ENCODE data around the gene CXCL9. TPM values are rescaled to one million over a fixed set of nuclear protein-coding genes. Genes with fewer than 3 reads are reported as not detected.
"Not testable (repeated sequence)": the region's sequence is repeated elsewhere in the genome, so short reads cannot be mapped to it uniquely, and the experiment has no call there.

The CXCL9 gene
- total RNA-seq, 2 donors from 2014 or later, result 0.56 to 2.1 TPM

DNA sequence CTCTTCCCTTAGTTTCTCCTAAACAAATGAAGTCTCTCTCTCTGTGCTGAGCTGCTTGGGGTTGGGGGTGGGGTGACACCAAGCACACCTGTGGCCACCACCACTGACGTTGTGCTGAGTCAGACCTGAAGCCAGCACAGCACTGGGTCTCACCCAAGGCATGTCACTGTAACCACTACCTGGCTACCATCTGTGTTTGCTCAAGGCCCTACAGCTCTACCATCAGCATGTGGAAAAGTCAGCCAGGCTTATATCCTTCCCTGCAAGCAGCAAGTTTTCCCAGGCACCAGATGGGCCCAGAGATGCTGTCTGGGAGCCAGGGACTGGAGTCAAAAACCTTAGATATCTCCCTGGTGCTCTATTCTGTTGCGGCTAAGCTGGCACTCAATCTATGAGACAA, 9.1 kb upstream of the CXCL9 start:
- peak; percentile 35 for DNase-seq (ENCODE audit: low spot score)
- intact Hi-C loops (cut with DNase I), result no loop called here

DNA sequence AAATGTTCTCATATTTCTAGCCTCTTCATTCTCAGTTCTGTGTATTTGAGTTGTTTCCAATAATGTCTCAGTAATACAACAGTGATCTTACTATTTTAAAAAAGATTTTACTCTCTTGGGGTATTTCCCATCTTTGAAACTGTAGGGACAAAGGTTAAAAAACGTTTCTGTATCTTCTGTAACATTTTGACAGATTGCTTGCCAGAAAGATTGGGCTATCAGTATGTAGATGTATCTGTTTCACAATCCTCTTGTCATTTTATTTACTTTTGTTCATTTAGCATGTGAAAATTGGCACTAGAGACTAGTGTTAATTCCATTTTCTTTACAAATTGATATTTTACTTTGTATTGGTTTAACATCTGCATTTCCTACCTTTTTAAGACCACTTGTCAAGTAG, 6.2 kb upstream of the CXCL9 start:
- no peak for DNase-seq (ENCODE audit: low spot score)
- intact Hi-C loops (cut with DNase I), result no loop called here

DNA sequence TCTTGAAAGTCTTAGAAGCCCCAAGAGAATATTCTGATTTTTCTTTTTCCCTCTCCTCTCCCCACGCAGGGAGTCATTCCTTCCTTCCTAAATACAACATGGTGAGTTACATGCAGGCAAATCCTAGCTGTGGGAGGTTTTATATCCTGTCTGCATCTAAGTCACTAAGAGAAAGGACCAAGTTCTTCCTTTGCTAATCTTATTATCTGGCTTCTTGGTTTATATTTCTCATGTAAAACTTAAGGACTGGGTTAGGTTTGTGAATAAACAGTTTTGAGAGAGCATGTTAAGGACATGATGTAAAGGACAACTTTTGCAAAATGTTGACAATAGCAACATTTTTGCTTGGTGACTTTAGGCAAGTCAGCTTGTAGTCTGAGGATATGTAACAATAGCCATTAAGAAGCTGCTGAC, 5.1 kb upstream of the CXCL9 start:
- DNase-seq (ENCODE audit: low spot score), result no peak
- intact Hi-C loops (cut with DNase I), result no loop called here

DNA sequence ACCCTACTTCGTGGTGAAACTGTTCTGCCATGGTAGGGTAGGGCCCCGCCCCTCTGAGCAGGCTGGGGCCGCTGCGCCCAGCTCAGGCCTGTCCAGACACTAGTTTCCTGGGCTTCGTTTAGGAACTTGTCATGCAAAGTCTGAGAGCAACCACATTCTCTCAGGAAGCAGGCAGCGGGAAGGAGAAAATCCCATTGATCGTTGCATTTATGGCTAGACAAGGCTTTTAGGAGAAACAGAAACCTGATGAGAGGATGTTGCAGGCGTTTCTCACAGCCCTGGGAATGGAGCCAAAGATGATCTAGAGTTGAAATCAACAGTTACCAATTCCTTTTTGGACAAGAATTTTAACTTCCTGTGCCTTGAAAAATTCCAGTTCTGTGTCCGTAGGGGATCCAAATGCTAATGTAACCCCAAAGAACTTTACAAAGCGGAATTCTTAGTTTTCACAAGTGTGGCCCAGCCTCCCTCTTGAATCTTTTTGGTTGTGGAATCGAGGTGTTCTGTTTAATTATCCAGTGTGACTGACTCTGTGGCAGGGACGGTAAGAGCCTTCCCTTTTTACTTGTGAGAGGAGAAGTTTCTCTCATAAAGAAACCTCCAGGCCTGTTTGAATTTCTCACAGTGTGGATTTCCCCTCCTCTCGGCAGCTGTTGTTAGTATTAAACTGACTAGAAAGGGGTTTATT, 4.5 kb upstream of the CXCL9 start:
- intact Hi-C loops (cut with DNase I), result no loop called here
- peak; percentile 54 for DNase-seq (ENCODE audit: low spot score)

DNA sequence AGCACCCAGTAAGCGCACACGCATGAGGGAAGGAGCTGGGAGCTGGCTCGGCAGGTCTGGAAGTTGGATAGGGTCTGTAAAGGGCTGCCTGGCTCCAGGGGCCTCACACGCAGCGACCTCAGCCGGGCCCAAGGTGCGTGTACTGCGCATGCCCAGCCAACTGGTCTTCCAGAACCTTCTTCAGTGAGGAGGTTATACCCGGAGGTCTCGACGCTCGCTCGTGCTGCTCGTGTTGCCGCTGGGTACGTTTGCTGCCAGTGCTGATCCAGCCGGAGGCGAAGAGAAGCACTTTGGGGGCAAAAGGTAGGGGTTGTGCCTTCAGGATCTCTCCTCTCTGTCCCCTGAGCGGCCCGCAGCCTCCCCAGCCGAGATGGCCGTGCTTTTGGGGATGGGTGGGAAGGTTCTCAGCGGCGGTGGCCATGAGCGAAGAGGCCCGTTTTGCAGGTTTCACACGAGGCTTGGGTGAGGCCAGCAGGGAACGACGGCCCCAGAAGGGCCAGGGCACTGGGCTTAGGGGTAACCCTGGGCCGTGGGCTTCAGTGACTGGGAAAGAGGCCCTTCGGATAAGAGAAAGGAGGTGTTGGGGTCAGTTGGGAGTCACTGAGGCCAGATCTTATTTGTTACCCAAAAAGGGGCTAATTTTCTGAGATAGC, 3.8 kb upstream of the CXCL9 start:
- intact Hi-C loops (cut with DNase I), result no loop called here
- DNase-seq (ENCODE audit: low spot score), result peak; percentile 74

DNA sequence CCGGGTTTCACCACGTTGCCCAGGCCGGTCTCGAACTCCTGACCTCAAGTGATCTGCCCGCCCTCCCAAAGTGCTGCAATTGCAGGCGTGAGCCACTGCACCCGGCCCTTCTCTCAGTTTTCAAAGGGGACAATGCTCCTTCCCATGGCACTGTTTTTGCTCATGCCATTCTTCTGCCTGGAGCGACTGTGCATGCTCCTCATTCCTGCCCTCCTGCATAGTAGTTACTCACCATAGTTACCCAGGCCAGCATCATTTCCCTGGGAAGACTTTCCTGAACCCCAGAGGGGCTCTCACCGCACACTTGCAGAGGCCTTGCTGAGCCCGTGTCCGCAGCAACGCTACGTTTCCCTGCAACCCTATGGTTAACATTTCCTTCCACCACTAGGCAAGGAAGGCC, 3.3 kb upstream of the CXCL9 start:
- intact Hi-C loops (cut with DNase I), result no loop called here
- DNase-seq (ENCODE audit: low spot score), result no peak

DNA sequence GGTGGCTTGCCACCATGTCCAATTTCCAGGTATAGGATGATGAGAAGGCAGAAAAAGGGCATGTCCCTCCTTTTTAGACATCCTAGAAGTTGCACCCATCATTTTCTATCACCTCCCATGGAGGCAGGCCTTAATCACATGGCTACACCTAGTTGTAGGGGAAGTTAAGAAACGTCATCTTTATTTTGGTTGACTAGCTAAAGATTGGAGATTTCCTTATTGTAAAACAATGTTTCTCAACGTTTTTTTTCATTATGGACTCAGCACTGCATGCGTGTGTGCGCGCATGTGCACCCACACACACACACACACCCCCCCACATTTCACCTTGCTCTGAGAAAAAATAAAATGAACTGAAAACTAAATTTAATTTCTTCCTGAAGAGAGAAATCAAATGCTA, 2.0 kb upstream of the CXCL9 start:
- intact Hi-C loops (cut with DNase I), result no loop called here
- DNase-seq (ENCODE audit: low spot score), result no peak

DNA sequence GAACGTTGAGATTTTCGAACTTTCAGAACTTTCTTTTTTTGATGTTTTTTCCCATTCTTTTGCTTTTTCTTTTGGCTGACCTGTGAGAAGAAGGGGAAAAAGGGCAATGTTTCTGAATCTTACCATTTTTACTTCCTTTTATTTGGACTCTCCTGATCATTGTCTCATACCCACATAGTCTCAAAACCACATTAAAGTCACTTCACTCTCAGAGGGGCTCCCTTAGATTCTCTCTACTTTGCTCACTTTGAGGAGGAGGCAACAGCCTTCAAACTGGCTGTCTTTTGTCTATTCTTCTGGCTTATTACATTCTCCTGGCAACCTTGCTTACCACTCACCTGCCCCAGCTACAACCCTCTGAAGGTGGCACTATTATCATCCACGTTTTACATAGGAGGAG, 3.7 kb downstream of the CXCL9 start:
- intact Hi-C loops (cut with DNase I), result no loop called here
- DNase-seq (ENCODE audit: low spot score), result no peak

DNA sequence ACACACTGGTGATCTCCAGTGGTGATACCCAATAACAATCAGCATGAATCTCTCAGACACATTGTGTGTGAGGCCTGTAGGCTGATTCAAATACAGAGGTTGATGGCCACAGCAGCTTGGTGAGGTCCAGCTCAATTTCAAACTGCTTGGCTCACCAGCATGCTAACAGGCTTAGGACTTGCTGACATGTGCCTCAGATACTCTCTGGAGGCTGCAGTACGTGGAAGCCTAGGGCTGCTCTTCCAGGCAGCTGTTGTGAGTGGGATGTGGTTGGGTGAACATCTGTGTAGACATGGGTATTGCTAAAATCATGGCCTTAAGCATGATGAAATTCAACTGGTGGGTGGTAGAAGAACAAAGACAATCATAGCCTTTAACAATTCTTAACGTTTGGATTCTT, 4.3 kb downstream of the CXCL9 start:
- intact Hi-C loops (cut with DNase I), result no loop called here
- no peak for DNase-seq (ENCODE audit: low spot score)

DNA sequence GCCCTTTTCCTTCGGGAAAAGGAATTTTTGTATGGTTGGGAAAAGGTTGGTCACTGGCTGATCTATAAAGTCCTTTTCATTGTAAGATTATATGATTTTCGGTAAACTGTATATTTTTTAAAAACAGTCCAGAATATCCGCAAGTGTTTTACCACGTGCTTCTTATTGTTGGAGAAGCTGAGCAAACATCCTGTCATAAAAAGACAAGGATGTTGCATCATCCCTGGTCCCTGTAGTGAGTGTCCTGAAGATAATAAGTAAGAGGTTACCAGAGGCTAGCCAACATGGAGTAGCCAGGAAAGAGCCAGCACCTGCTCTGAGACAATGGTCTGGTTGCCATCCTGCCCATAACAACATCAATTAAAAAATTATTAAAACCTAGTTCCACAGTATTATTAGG, 5.1 kb downstream of the CXCL9 start:
- DNase-seq (ENCODE audit: low spot score), result no peak
- intact Hi-C loops (cut with DNase I), result no loop called here

DNA sequence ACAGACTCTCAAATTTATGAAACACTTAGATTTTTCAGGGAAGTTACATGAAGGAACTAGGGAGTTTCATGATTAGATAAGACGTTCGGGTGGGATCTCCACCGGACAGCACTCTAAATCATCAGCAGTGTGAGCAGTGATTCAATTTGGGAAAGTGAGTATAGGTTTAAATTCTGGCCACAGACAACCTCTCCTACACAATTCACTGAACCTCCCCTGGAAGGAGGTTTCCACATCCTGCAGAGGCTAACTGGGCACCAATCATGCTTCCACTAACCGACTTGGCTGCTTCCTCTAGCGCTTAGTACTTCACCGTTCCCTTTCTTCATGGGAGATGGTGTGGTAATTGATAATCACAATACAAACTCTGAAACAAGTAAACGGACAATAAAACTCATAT, 5.6 kb downstream of the CXCL9 start:
- intact Hi-C loops (cut with DNase I), result no loop called here
- DNase-seq (ENCODE audit: low spot score), result no peak

DNA sequence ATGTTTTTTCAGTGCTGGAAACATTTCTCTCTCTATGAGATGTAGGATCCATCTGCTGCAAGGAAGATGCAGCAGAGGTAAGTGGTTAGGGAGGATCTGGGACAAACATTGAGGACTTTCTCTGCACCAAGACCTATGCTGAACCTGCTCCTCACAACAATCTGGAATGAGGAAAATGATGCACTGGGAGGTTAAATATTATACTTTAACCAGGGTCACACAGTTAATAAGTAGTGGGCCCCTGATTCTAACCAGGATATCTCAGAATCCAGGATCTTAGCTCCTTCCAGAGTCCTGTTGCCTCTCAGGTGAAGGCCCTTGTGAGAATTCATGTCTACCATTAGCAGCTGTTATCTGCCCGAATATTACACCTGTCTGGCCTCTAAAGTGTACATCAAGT, 7.0 kb downstream of the CXCL9 start:
- DNase-seq (ENCODE audit: low spot score), result no peak
- intact Hi-C loops (cut with DNase I), result no loop called here

DNA sequence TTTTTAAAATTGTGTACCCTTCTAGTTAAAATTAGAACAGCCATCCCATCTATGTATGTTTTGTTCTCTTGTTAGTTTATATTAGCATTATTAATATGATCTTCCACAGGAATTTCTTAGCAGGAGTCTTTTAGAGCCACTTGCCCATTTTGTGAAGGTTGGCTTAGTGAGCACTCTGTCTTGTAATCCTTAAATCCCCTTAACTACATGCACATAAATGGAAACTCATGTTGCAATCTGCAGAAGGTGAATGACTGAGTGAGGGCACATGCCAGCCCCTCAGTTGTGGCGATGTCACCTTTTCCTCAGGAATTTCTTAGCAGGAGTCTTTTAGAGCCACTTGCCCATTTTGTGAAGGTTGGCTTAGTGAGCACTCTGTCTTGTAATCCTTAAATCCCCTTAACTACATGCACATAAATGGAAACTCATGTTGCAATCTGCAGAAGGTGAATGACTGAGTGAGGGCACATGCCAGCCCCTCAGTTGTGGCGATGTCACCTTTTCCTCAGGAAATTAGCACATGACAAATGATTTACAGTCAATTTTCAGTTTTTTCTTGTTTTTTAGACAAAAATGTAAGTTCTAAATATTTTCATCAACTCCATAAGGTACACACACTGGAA, 8.7 kb downstream of the CXCL9 start:
- intact Hi-C loops (cut with DNase I), result loop anchor here (5.0 kb wide), 2 partner anchors 69 to 74 kb away; partner anchors contain the start of gene ART3 (in 1 of the 2)
- DNase-seq (ENCODE audit: low spot score), result not testable (repeated sequence)

DNA sequence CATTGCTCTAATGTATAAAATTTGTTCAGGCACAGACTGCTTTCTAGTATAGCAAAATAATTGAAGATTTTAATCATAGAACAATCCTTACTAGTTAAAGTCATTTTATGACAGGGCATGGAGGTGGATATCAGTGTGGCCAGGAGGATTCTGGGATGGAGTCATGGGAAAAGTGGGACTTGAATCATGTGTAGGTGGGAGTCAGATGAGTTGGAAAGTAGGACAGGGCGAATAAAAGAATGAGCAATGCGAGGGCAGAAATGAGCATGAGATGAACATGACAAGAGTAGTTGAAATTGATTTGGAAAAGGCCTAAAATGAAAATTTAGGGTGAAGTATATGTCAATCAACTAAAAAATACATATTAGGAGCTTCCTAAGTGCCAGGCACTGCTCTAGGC, 9.4 kb downstream of the CXCL9 start:
- DNase-seq (ENCODE audit: low spot score), result no peak
- intact Hi-C loops (cut with DNase I), result loop anchor here (5.0 kb wide), 2 partner anchors 69 to 74 kb away; partner anchors contain the start of gene ART3 (in 1 of the 2)

DNA sequence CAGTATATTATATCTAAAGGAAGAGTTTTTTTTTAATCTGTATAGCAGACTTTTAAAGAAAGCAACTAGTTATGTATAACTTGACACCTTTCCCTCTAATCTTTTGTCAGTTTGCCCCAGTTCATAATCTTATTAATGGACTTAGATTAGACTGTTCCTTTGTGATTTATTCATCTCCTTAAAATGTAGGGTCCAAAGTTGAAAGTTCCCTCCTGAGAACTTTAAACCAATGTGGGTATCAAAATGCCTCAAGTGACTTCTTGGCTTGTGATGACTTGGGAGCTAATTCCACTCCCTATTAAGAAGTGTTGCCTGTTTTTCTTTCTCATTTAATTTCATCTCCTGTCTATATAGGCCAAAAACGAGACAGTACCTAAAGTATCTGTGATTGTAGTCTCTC, 10.2 kb downstream of the CXCL9 start:
- intact Hi-C loops (cut with DNase I), result loop anchor here (5.0 kb wide), 2 partner anchors 70 to 75 kb away; partner anchors contain the start of gene ART3 (in 1 of the 2)

DNA sequence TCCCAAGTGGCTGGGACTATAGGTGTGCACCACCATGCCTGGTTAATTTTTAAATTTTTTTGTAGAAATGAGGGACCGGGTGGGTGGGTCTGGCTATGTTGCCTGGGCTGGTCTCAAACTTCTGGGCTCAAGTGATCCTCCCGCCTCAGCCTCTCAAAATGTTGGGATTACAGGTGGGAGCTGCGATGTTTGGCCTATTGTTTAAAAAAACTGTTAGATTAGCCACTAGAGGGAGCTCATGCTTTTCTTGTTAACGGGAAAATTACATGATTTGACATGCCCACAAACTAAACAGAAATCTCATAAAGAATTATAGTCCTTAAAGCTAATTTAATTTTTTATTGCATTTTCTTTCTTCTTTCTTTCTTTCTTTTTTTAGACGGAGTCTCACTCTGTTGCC, 11.6 kb downstream of the CXCL9 start:
- no peak for DNase-seq (ENCODE audit: low spot score)
- intact Hi-C loops (cut with DNase I), result loop anchor here (5.0 kb wide), 2 partner anchors 72 to 77 kb away; partner anchors contain the start of gene ART3 (in 1 of the 2)

More for the DNA sequence above, 10.2 kb downstream of the CXCL9 start:
- no peak for DNase-seq (ENCODE audit: low spot score)

DNA sequence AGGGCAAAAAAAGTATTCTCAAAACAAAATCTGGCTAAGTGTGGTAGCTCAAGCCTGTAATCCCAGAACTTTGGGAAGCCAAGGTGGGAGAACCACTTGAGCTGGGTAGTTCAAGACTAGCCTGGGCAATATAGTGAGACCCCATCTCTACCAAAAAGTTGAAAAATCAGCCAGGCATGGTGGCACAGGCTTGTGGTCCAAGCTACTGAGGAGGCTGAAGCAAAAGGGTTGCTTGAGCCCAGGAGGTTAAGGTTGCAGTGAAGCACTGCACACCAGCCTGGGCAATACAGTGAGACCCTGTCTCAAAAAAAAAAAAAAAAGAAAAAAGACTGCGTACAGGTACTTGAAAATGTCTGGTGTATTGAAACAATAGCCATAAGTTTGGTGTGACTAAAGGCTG, 14.8 kb downstream of the CXCL9 start:
- DNase-seq (ENCODE audit: low spot score), result no peak
- intact Hi-C loops (cut with DNase I), result no loop called here

DNA sequence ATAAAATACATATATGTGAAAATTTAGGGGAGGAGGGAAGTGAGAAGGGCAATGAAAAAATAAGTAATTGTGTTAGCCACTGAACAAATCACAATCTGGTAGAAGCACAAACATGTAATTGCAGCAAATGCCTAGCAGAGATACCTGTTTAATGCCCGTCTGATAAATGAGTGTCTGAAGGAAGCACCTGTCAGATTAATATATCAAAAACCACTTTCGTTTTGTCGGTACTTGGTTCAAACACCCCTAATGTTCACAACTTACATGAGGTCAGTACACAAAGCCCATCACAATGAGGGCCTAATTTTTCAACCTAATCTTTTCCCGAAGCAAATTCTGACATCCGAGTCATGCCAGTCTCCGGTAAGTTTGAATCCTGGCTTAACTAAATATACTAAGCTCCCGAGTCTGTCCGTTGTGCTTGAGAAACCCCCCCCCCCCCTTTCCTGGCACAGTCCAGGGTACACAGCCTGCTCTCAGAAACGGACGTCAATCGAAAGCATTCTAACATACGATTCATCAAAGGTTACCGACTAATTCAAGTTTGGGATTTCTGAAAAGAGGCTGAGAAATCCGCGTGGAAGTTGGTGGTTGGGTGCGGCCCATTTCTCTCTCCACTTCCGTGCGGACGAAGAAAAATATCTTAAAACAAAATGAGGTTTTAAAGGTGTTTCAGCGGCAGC, 17.3 kb downstream of the CXCL9 start:
- intact Hi-C loops (cut with DNase I), result no loop called here

DNA sequence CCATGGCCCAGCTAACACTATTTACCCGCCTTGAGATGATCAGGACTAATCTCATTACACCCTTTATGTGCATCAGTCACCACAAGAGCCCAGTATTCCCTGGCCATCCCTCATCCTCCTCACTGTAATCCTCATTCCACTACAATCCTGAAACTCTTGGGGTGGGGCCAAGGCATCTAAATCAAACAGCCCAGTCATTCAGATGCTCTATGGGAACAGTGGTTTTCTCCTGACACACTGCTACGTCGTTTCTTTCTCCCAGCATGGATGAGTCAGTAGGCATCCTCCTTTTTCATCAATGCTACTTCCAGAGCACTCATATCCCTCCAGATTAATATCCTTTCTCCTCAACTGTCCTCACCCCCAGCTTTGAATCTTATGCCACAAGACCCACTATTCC, 22.2 kb downstream of the CXCL9 start:
- DNase-seq (ENCODE audit: low spot score), result no peak
- intact Hi-C loops (cut with DNase I), result no loop called here

More for the DNA sequence above, 17.3 kb downstream of the CXCL9 start:
- no peak for DNase-seq (ENCODE audit: low spot score)

DNA sequence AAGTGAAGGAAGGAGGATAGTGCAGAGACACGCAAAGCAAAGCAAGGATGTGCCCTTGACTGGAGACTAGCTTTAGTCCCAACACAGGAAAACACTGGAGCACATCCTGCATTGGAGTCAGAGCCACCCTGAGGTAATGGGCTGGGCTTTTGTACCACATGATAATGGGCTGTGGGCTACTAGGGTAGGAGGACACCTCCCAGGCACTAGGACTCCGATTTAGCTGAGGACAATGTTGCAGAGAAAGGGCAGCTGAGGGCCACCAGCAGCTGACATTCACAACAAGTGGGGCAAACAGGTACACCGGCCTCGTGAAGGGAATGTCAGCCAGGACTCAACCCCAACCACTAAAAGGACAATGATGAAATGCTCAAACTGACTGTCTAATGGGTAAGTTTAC, 26.7 kb downstream of the CXCL9 start:
- intact Hi-C loops (cut with DNase I), result no loop called here
- no peak for DNase-seq (ENCODE audit: low spot score)
